GM19025 (cell line): ENCODE data around the gene PSMD1.

Experiments
- ATAC-seq: cut with Tn5 transposase; IDR thresholded peaks from one replicate; pipeline ENCODE4 v1.9.1; 2021; ENCODE audit warnings: mild to moderate bottlenecking, low read depth, moderate library complexity; ENCODE audit not compliant: unreplicated experiment

The PSMD1 gene

GRCh38 chr2:231198291-231199173, 141.9 kb downstream of the PSMD1 start, which contains the start of gene ARMC9:
Gene ARMC9 (plus strand): TSS chr2:231198631. CDS start chr2:231206239, 7,608 bp downstream.
- ATAC-seq, result peak; percentile 98

DNA sequence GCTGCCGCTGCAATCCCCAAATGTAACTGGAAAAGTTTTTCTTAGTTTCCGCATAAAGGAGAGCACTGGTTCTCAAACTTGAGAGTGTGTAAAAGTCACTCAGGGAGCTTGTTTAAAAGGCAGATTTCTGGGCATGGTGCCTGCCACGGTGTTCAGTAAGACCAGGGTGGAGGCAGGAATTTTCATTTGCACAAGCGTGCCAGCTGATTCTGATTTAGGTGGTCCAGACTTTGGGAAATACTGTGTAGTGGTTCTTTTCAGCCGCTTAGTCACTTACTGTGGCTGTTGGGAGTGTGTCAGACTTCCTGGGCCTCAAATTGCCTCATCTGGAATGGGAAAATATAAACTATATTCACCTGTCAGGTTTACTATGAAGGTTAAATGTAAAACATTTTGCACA, 142.6 kb downstream of the PSMD1 start:
- ATAC-seq, result no peak

DNA sequence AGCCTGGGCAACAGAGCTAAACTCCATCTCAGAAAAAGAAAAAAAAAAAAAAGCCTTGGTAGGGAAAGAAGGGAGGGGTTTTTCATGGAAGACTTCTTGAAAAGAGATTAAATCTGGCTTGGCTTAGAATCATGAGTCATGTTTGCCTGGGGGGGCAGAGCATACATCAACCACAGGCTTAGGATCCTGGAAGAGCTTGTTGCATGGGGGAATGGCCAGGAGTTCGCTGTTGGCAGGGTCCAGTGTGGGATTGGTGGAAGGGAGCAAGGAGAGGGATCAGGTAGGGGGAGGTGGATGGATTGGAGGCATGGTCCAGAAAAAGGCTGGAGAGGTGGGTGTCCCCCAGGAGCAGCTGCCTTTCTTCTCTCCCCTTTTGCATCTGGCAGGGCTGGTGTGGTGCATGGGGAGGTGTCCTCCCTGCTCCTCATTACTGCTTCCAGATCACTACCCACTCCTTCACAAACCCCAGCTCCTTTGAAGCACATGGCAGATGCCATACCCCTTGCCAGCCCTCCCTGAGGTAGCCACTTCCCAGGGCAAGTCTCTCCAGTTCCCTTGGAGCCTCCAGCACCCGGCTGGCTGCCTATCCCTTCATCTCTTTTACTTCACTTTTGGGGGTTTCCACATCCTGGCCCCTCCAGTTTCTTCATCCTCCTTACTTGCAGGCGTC, 144.3 kb downstream of the PSMD1 start:
- no peak for ATAC-seq

GRCh38 chr2:231201475-231201814, 144.8 kb downstream of the PSMD1 start:
- ATAC-seq, result no peak

DNA sequence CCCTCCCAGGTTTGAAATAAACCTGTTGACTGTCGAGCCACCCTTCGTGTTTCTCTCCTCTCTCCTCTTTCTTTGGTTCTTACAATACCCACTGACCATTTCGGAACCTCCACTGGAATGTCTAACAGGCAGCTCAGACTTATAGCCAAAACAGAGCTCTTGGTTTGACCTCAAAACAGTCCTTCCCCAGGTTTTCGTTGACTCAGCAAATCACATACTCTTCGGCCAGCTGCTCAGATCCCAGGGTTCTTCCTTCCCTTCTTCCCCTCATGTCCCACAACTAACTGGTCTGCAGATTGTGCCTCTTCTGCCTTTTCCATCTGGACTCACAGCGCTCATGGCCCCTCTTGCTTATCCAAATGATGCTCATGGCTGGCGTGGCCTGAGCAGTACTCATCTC, 146.4 kb downstream of the PSMD1 start:
- no peak for ATAC-seq

GRCh38 chr2:231204146-231204545, 147.5 kb downstream of the PSMD1 start:
- ATAC-seq, result no peak

- no peak for ATAC-seq
These were observed 147.9 kb downstream of the PSMD1 start for GRCh38 chr2:231204581-231204980.

- ATAC-seq, result no peak
These were observed 151.1 kb downstream of the PSMD1 start for GRCh38 chr2:231207734-231208133.

DNA sequence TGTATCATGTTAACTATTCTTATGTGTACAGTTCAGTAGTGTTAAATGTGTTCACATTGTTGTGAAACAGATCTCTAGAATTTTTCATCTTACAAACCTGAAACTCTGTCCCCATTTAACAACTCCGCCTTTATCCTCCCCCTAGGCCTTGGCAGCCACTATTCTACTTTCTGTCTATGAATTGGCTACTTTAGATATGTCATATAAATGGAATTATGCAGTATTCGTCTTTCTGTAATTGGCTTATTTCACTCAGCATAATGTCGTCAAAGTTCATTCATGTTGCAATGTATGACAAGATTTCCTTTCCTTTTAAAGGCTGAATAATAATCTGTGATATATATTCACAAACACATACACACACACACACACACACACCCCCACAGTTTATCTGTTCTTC, 154.1 kb downstream of the PSMD1 start:
- no peak for ATAC-seq

DNA sequence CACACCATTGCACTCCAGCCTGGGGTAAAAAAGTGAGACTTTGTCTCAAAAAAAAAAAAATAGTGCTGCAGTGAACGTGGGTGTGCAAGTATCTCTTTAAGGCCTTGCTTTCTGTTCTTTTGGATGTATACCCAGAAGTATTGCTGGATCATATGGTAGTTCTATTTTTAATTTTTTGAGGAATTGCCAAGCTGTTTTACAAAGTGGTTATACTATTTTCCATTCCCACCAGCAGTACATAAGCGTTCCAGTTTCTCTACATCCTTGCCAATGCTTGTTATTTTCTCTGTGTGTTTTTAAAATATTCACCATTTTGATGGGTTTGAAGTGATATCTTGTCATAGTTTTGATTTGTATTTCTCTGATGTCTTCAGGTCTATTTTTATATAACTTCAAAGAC, 154.8 kb downstream of the PSMD1 start:
- ATAC-seq, result no peak

- ATAC-seq, result no peak
These were observed 155.7 kb downstream of the PSMD1 start for GRCh38 chr2:231212329-231212845.

GRCh38 chr2:231213931-231214642, 157.4 kb downstream of the PSMD1 start:
- no peak for ATAC-seq

DNA sequence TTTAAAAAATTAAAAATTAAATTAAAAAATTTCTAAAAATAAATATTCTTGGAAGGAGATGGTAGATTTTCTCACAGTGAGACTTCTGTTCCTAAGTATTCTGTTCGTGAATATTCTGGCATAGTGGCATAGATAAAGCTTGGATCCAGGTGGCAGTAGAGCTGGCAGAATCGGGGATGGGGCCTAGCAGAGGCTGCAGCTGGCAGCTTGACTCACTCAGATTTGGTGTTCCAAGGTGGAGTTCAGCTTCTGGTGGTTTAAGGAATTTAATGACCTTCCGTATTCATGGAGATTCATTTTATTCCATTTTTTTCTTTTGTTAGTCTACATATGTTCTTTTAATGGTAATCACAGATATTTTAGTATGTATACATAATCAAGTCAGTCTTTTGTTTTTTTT, 161.7 kb downstream of the PSMD1 start:
- no peak for ATAC-seq

DNA sequence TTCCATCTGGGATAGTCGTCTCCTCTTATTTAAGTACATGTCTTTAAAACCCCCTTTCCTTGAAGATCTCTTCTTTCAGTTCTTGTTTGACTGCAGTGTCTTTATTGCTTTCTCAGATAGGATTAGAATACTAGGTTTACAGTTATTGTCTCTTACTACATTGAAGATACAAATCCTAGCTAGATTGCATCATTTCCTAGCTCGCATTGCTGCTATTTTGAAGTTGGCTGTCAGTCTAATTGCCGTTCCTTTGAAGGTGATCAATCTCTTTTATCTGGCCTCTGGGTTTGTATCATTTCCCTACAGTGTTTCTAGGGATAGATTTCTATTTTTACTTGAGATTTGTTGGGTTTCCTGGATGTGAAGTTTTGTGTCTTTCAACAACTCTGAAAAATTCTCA, 162.6 kb downstream of the PSMD1 start:
- no peak for ATAC-seq

DNA sequence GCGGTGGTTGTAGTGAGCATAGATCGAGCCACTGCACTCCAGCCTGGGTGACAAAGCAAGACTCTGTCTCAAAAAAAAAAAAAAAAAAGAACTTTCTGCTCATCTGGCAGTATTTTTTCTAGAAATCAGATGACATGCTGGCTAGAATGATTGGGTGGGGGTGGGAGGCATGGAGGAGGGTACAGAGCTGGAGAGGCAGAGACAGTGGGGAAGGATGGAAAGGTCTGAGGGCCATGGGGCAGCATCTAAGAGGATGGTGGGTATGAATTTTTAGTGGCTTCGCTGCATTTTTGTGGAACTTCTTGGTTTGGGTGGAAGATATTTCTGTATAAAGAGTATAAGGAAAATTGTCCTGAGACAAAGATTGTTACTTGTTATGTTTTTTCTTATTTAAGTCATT, 165.1 kb downstream of the PSMD1 start:
- ATAC-seq, result no peak
